Coronary artery (tissue), 2 donors: ENCODE measurements around the gene VPS11.
"Not testable (repeated sequence)": the region's sequence is repeated elsewhere in the genome, so short reads cannot be mapped to it uniquely, and the experiment has no call there.

ENCODE experiments used
- DNase-seq: peaks from one replicate; pipeline ENCODE4 v3.0.0-alpha.2; 2017; ENCODE audit warnings: low spot score
- H3K27ac ChIP-seq, 2 donors: fragments of 200-600 bp; sonication (generic); one replicate each; pipeline ENCODE4 v1.5.1; 2016 to 2019
- H3K4me3 ChIP-seq: fragments of 200-600 bp; sonication (generic); 2 replicates; pipeline ENCODE4 v1.5.1; 2016; ENCODE audit warnings: mild to moderate bottlenecking, moderate library complexity
- CTCF ChIP-seq: fragments of 200-600 bp; sonication (generic); IDR thresholded peaks from one replicate; pipeline ENCODE4 v1.5.1; 2019; ENCODE audit warnings: antibody characterized with exemption

The VPS11 gene

GRCh38 chr11:119094816-119095065 is 27.1 kb downstream of the VPS11 start:
- Histone ChIP-seq H3K27ac (peak overlapping the region; percentile 97), H3K4me3 (peak overlapping the region; percentile 92)
- TF ChIP-seq CTCF, result peak; percentile 58
- DNase-seq, result peak; percentile 93

- H3K27ac ChIP-seq, result peak overlapping the region; percentile 97
- peak; percentile 11 for TF ChIP-seq CTCF
- DNase-seq, result peak; percentile 100
- peak overlapping the region; percentile 92 for H3K4me3 ChIP-seq
These were observed 27.7 kb downstream of the VPS11 start for GRCh38 chr11:119095066-119095880.

GRCh38 chr11:119099711-119100110 is 32.1 kb downstream of the VPS11 start:
- Histone ChIP-seq H3K27ac (no peak overlapping the region), H3K4me3 (no peak overlapping the region)
- TF ChIP-seq CTCF, result no peak
- no peak for DNase-seq

- DNase-seq, result no peak
These were observed 32.8 kb downstream of the VPS11 start for GRCh38 chr11:119100246-119100970.

GRCh38 chr11:119100994-119101758 is 33.6 kb downstream of the VPS11 start:
- DNase-seq, result peak; percentile 87
- H3K4me3 ChIP-seq, result peak overlapping the region; percentile 77
- no peak for TF ChIP-seq CTCF
- H3K27ac ChIP-seq, result peak overlapping the region; percentile 79 to 97

More at GRCh38 chr11:119100246-119100970, 32.8 kb downstream of the VPS11 start:
- no peak overlapping the region for H3K27ac ChIP-seq
- no peak for TF ChIP-seq CTCF
- peak overlapping the region; percentile 77 for H3K4me3 ChIP-seq

- no peak for TF ChIP-seq CTCF
- Histone ChIP-seq H3K4me3 (peak within 1 kb of the TSS; percentile 77), H3K27ac (peak within 1 kb of the TSS; percentile 79 to 97)
- DNase-seq, result peak; percentile 96
These were observed 34.3 kb downstream of the VPS11 start, which contains the start of gene DPAGT1 for GRCh38 chr11:119101759-119102423. Gene DPAGT1 (minus strand): TSS chr11:119101853. CDS start chr11:119101655, 198 bp downstream.

- Histone ChIP-seq H3K4me3 (peak overlapping the region; percentile 77), H3K27ac (peak overlapping the region; percentile 79 to 97)
- DNase-seq, result not testable (repeated sequence)
These were observed 35.6 kb downstream of the VPS11 start for GRCh38 chr11:119103161-119103664.
